Activated CD4-positive, CD25-positive, alpha-beta regulatory T cell treated with anti-CD3 and anti-CD28 coated beads, Interleukin-2, amount 50 U/mL, for 16 hours (primary cell): ENCODE measurements around the gene EBF3.

ENCODE experiments used
- DNase-seq: peaks from one replicate; pipeline ENCODE4 v3.0.0-alpha.2; 2020; ENCODE audit warnings: low read depth, low spot score

The EBF3 gene

GRCh38 chr10:129892548-129893052 lies 71.5 kb downstream of the EBF3 start:
- no peak for DNase-seq

- DNase-seq: no peak
Observed at GRCh38 chr10:129891806-129892205, 72.3 kb downstream of the EBF3 start.

- DNase-seq: no peak
Observed at GRCh38 chr10:129890170-129890569, 73.9 kb downstream of the EBF3 start.

- no peak for DNase-seq
Observed at GRCh38 chr10:129888784-129889616, 75.1 kb downstream of the EBF3 start.

GRCh38 chr10:129887986-129888783 lies 75.9 kb downstream of the EBF3 start:
- DNase-seq: no peak

- no peak for DNase-seq
Observed at GRCh38 chr10:129887381-129887905, 76.6 kb downstream of the EBF3 start.

GRCh38 chr10:129886263-129886662 lies 77.8 kb downstream of the EBF3 start:
- DNase-seq: no peak

- DNase-seq: no peak
Observed at GRCh38 chr10:129885526-129885925, 78.5 kb downstream of the EBF3 start.

GRCh38 chr10:129884398-129885078 lies 79.5 kb downstream of the EBF3 start:
- no peak for DNase-seq

GRCh38 chr10:129883626-129884397 lies 80.3 kb downstream of the EBF3 start:
- no peak for DNase-seq

- no peak for DNase-seq
Observed at GRCh38 chr10:129883029-129883428, 81.0 kb downstream of the EBF3 start.

- no peak for DNase-seq
Observed at GRCh38 chr10:129882291-129883010, 81.6 kb downstream of the EBF3 start.

- DNase-seq: no peak
Observed at GRCh38 chr10:129881641-129882040, 82.4 kb downstream of the EBF3 start.

- no peak for DNase-seq
Observed at GRCh38 chr10:129880191-129880870, 83.7 kb downstream of the EBF3 start.

- no peak for DNase-seq
Observed at GRCh38 chr10:129879655-129880054, 84.4 kb downstream of the EBF3 start.

GRCh38 chr10:129878835-129879234 lies 85.2 kb downstream of the EBF3 start:
- no peak for DNase-seq

- no peak for DNase-seq
Observed at GRCh38 chr10:129877773-129878371, 86.2 kb downstream of the EBF3 start.

GRCh38 chr10:129876838-129877237 lies 87.2 kb downstream of the EBF3 start:
- no peak for DNase-seq

- no peak for DNase-seq
Observed at GRCh38 chr10:129875993-129876726, 87.9 kb downstream of the EBF3 start.
